Activated CD4-positive, alpha-beta T cell treated with anti-CD3 and anti-CD28 coated beads for 48 hours (primary cell): ENCODE results near the gene KLHL25.
"Not testable (repeated sequence)": the region's sequence is repeated elsewhere in the genome, so short reads cannot be mapped to it uniquely, and the experiment has no call there.

Experiments
- DNase-seq: peaks from one replicate; pipeline ENCODE4 v3.0.0-alpha.2; 2020

Gene KLHL25

DNA sequence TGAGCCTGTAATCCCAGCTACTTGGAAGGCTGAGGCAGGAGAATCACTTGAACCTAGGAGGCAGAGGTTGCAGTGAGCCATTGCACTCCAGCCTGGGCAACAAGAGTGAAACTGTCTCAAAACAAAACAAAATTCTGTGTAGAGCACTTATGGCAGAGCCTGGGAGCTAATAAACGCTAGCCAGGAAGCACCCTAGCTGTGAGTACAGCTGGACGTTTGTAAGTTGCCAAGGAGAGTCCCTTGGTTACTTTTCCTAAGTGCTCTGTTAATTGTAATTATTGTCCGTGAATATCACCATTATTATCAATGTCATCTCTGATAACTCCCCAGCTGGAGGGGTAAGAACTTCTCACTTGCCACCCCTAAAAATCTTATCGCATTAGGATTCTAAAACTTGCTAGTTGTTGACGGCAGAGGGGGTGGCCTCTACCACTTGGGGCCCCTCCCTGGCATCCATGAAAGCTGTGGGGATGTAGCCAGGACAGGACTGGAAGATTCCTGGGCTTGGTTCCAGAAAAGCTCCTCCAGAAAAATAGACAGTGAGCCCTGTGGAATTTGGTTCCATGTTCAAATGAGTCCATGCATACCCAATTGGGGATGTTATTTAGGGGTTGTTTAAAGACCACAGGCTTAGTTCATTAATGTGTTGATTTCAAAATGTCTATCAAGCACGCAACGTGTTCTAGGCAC lies 9.9 kb upstream of the KLHL25 start:
- DNase-seq = no peak

DNA sequence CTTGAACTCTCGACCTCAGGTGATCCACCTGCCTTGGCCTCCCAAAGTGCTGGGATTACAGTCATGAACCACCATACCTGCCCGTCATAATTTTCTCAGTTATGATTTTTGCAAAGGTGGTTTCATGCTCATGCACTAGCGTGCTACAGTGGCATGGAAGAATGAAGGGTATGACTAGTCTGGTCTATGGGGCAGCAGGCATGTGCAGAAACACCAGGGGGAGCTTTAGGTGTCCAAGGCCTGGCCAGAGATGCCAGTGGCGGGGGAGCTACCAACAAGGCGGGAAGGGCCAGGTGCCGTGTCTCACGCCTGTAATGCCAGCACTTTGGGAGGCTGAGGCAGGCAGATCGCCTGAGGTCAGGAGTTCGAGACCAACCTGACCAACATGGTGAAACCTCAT lies 7.9 kb upstream of the KLHL25 start:
- DNase-seq = not testable (repeated sequence)

DNA sequence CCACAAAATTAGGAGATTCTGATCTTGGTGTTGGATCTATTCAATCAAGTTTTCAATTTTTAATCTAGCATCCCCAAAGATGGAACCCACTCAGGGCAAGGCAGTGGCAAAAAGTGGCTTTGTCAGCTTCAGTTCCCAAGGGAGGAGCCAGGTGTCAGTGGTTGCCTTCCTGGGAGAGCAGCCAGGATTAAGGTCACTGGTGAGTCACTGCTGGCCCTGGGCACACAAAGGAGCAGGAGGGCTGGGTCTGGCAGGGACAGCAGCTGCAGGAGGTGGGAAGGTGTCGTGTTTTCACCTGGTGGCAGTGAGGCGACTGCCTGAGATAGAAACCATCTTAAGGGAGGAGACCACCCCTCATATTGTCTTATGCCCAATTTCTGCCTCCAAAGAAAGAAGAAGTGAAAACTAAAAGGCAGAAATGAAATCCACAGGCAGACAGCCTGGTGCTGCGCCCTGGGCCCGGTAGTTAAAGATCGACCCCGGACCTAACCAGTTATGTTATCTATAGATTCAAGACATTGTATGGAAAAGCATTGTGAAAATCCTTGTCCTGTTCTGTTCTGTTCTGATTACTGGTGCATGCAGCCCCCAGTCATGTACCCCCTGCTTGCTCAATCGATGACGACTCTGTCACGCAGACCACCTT lies 5.9 kb upstream of the KLHL25 start:
- DNase-seq = no peak

DNA sequence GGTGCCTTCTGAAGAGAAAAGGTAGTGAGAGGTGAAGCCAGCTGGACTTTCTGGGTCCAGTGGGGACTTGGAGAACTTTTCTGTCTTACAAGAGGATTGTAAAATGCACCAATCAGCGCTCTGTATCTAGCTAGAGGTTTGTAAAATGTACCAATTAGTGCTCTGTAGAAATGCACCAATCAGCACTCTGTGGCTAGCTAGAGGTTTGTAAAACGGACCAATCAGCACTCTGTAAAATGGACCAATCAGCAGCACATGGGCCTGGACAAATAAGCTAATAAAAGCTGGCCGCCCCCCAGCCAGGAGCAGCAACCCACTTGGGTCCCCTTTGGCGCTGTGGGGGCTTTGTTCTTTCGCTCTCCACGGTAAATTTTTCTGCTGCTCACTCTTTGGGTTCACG lies 1.6 kb upstream of the KLHL25 start:
- not testable (repeated sequence) for DNase-seq

DNA sequence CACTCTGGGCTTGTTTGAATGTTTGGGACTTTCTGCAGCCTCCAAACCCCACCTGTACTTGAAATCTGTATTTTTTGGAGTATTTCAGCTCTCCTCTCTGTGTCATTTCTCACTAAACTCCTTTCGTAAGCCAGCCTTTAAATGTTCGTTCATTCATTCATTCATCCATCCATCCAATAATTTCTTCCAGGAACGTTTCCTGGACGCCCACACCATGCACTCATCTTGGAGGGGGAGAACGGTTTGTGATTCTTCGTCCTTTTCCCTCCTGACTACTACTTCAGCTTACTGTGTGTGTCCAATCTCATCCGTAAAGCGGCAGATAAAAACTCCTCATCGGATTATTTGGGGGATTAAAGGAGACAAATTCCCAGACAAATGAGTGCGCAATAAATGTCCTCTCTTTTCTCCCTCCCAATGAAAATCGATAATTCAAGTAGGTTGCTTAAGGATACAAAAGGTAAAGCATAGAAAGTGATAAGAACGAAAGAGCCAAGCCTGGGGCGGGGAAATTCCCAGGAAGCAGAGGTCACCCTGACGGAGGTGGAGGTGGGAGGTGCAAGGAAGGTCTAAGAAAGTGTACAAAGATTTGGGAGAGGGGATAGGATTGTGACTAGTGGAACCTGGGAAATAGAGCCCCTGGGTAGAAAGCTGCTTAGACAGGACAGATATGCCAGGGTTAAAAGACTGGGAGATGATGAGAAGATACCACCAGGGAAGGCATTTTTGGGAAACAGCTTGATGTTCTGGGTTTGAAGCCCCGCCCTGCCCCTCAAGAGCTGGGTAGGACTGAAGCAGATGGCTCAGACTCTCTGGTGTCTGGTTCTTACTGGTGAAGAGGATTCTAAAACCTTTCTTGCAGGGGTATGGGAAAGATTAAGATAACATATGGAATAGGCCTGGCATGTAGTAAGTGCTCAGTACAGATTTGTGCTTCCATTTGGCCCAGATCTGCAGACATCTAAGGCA lies 896 bp upstream of the KLHL25 start:
- DNase-seq = no peak

DNA sequence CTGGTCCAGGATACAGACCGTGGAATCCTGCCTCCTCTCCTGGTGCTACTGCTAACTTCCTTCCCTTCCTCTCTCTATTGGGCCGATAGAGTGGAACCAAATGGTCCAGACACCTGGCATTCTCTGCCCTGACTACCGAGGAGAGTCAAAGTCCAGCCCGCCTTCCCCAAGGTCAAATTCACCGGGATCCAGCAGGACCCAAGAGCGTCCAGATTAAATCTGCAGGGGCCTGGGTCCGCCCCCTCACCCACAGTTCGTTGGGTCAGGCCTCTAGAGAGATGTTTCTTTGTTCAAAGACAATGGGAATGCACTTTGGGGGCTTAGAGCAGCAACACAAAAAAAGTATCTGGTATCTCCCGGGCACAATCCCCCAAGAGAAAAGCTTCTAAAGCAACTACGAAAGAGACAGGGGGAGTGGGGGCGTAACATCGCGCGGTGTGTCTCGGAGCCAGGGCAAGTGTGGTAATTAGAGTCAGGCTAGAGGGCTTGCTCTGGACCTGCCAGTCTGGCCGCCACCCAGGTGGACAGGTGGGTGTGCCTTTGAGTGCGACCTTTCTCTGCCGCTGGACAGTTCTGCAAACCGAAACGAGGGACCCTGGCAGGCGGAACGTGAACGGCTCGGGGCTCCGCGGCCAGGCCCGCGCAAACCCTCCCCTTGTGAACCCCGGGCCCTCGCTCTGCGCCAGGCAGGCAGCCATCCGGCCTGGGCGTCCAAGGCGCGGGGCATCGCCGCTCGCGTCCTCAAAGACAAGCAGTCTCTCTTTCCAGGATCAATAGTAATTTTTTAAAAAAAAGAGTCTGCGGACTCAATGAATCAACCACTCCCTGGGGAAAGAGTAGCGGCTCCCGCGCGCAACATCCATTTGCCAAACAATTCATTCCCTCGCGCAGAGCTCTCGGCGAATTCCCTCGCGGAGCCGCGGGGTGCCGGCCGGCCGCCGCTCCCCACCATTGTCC lies 806 bp downstream of the KLHL25 start:
- DNase-seq = peak; percentile 57

DNA sequence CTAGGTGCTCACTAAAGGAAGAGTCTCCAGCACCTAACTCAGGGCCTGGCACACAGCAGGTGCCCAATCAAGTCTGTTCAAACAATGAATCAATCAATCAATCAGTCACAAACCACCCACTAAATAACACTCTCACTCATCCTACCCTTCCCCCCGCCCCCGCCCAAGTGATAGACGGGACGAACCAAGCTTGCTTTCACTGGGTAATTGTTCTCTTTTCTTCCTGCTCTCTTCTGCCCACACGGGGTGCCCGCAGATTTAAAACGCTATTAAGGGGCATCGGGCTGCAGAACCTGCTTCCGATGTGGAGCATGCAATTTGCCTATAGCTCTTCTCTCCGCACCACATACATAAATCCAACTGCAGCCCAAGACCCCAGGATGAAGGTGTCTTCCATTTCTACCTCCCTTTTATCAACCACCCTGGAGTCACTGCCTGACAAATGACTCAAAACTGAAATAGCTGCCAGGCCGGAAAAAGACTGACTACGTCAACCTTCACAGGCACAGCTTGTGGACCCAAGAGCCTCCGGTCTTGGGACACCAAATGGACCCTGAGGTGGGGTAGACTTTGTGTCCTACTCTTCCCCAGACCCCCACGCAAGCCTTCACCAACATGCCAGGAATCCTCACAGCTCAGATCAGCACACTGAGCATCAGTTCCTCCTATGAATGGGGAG lies 1.7 kb downstream of the KLHL25 start:
- peak; percentile 63 for DNase-seq

DNA sequence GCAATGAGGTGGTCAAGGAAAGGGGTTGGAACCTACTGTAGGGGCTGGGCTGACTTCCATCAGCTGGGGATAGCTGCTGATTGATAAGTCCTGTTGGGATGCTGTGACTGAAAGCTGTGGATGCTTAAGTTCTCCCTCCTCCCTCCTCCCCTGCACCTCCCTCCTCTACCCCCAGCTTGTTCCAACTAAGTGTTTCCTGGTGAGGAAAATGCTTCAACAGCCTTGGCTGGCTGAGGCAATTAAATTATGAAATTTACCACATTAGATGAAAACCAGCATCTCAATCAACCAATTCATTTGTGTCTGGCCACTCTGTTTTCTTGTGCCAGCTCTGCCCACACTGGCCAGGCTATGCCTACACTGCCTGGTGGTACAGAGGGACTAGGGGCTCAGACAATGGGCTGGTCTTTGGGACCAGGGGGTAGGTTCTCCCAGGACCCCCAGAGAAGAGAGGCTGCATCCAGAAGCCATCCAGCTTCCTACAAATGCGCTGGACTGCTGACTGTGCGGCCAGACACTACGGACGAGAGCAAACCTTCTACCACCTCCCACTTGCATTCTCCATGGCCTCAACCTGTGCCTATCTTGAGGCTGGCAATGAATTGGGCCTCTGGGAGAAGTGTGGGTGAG lies 2.5 kb downstream of the KLHL25 start:
- DNase-seq = no peak

DNA sequence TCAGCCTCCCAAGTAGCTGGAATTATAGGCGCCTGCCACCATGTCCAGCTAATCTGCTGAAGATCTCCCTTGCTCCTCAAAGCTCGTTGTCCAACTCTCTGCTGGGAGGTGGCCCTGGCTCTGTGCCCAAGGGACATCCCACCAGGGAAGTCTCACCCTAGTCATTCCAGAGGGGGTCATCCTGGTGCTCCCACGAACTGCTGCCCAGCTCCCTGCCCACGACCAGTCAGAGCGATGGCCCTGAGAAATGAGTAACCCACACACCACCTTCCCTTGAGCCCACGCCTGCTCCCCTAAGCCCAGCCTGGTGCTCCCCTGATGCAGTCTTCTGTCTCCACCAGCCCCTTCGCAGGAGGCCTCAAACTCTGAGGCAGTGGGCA lies 5.2 kb downstream of the KLHL25 start:
- DNase-seq = no peak

DNA sequence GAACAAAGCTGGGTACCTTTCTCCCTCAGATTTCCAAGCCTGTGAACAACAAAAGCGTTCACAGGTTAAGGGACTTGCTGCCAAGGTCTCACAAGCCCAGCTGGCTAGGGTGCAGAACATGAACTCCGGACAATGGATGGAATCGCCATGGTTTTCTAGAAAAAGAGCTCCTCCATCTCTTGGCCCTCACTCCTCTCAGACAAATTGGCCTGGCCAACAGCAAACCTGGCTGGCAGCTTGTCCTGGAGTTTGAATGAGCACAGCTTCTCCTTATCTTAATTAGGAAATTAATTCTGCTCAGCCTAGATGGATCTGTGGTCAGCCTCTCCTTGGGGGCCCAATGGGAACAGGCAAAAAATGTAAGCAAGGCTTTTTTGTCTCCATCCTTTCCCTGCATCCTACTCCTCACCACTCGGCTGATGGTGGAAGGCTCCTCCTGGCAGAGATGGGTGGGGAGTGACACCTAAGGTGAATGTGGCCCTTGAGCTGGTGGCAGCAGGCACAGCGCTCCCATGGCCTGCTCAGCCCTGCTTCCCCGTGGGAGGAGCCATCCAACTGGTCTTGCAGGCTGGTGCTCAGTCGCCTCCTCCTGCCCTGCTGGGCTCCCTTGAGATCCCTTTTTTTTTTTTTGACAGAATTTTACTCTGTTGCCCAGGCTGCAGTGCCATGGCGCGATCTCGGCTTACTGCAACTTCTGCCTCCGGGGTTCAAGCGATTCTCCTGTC lies 5.8 kb downstream of the KLHL25 start:
- DNase-seq = no peak

DNA sequence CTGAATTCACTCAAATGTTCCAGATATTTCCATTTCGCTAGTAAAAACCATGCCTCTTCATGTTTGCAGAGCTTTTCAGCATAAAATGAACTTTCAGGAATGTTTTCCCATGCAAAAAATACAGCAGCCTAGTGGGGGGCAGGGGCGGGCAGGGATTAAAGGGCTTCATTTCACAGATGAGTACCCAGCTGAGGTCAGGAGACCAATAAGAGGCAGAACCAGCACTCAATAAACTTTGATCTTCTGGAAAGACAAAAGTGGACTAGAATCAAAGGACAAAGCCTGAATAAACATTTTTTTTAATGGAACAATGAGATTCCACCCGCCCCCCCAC lies 8.0 kb downstream of the KLHL25 start:
- no peak for DNase-seq

DNA sequence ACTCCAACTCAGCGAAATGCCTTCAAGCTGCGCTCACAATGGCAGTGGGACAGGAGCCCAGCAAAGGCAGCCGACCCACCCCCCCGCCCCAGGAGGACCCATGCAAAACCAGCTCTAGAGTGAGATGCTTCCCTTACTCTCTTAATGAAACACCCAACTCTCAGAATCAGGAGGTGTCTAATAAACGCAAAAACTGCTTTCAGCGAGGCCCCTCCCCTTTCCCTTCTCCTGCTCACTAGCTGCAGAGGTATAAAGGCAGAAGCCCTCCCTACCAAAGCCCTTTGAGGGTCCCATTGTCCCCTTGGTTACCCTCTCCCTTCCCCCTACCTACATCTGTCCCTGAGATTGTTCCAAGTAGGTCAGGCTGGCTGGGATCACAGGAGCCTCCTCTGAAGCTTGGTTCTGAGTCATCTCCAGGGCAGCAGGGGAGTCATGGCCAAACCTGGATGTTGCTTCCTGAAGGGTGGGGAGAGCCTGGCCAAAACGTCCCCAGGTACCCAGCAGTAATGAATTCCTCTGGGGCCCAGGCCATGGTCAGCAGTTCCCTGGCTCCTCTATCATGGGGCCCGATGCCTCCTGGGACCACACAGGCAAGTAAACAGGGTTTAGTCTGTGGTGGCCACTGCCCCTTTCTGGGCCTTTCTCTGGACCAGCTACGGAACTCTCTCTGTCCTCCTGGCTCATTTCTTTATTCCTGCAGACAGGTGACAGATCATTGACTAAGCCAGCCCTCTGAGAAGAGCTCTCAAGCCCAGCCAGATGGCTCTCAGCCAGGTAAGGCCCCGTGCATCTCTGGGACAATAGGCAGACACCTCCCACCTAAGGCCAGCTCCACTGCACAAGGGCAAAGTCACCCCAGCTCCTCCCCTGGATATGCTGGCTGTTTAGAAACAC lies 8.6 kb downstream of the KLHL25 start:
- DNase-seq = no peak

DNA sequence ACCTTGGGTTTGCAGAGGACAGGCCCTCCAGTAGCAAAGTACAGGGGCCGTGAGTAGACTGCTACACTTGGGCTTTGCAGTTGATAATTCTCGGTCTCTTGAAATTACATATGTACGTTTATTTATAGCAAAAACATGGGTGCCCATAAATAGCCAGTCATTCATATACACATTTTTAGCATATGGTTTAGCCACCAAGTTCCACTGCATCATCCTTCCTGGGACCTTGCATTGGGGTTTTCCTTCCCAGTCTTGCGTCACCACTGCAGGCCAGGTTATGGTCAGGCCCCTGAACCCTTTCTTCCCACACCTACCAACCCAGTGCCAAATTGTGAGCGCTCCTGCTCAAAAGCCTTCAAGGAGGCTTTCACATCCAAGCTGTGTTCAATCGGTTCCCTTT lies 12.7 kb downstream of the KLHL25 start:
- DNase-seq = no peak

DNA sequence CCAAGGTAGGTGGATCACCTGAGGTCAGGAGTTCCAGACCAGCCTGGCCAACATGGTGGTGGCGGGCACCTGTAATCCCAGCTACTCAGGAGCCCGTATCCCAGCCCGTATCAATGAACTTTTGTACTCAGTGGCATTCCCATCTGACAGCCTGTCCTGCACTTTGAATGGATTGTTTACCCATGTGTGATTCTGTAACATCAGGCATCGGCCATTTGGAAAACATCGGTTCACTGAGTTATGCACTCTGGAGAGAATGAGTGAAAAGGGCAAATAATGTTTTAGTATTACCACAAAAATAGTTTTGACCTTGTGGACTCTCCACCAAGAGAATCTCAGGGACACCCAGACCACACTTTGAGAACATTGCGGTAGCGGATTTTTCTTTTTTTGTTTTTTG lies 13.6 kb downstream of the KLHL25 start:
- no peak for DNase-seq

DNA sequence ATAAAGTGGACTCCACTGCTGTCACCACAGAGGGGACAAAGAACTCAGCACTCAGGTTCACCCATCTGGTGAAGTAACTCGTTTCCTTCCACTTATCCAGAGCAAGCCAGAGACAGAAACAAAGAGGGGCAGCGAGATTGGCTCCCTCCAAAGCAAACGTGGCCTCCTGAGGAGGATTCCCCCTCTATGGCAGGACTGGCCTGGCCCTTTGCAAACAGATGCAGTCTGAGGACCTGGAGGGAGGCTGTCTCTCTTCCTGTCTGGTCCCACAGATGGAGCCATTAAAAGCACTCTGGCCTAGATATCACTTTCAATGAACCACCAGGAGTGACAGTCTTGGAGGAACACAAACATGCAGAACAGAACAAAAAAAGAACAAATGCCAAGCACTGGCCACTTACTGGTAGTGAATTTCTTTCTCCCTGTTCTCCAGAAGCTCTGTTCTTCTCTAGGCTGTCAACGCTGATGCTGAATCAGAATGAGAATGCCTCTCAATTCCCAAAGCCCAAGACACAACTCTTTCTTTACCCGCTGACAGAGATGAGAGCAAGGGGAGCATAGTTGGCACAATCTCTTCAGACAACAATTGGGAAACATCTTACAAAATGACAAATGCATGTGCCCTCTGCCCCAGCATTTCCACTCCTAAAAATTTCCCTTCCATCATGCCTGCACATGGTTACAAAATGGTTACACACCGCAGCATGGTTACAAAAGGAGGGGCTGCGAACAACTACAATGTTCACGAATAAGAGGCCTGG lies 14.3 kb downstream of the KLHL25 start:
- no peak for DNase-seq

DNA sequence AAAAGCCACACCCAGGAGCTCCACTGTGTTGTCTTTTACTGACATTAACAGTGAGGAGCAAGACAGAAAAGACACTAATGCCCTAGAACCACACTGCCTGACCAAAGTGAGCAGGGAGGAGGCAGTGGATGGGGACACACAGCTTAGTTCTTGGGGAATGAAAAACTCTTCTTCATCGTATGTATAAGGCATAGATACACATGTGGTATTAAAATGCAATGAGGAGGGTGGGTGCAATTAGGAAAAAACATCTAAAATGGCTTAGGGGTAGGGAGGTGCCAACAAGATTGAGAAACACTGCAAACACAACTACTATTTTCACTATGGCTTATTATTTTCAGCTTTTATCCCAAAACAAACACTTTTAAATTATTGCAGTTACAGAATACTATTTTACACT lies 15.5 kb downstream of the KLHL25 start:
- no peak for DNase-seq

DNA sequence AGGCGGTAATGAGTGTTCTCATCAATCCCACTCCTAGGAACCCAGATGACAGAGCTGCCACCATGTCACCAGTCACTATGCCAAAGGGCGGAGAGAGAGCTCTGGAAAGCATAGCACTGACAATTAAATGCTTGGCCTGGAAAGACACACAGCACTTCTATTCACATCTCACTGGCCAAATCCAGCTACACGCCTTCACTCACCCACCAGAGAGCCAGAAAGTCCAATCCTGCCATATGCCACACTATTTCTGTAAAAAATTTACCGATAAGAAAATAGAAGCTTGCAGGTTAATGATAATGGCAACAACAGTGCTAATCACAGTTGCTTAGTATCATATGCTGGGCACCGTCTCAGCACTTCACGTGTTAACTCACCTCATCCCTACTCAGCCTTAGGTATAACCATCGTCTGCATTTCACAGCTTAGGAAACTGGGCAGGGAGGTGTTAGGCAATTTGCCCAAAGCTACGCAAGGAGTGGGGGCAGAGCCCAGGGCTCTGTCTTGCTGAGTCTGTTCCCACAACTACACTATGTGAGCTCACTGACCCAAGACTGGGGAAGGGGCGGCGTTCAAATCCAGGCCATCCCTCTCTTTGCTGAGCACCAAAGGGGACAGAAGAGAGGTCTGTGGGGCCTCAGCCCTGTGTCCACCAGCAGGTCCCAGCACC lies 16.5 kb downstream of the KLHL25 start:
- no peak for DNase-seq
